GM23338 (cell line): ENCODE measurements around the gene ENOX2. TPM values are rescaled to one million over a fixed set of nuclear protein-coding genes. Genes with fewer than 3 reads are reported as not detected.

ENCODE experiments used
- ATAC-seq: fragments of 200-7000 bp; cut with Tn5 transposase; 3 replicates; pipeline ENCODE4 v1.9.1; 2020
- DNase-seq: peaks from one replicate; pipeline ENCODE4 v3.0.0-alpha.2; 2015; ENCODE audit warnings: low spot score
- H2AFZ ChIP-seq: fragments of 200-600 bp; sonication (generic); 2 replicates; pipeline ENCODE4 v1.8.0; 2016; ENCODE audit warnings: antibody characterized with exemption, mild to moderate bottlenecking, moderate library complexity
- H3F3A ChIP-seq: fragments of 200-600 bp; sonication (generic); replicated peaks from 2 replicates; pipeline ENCODE4 v1.8.0; 2017; ENCODE audit warnings: antibody characterized with exemption, mixed run types, low read depth
- H3K27ac ChIP-seq: fragments of 200-600 bp; sonication (generic); 2 replicates; pipeline ENCODE4 v1.6.1; 2016; ENCODE audit warnings: low read depth
- H3K27me3 ChIP-seq: fragments of 200-600 bp; sonication (generic); 2 replicates; pipeline ENCODE4 v1.8.0; 2016; ENCODE audit warnings: mild to moderate bottlenecking, mixed run types, moderate library complexity; ENCODE audit not compliant: insufficient read depth
- H3K36me3 ChIP-seq: fragments of 200-600 bp; sonication (generic); 2 replicates; pipeline ENCODE4 v1.8.0; 2016; ENCODE audit warnings: mild to moderate bottlenecking; ENCODE audit not compliant: insufficient read depth
- H3K4me1 ChIP-seq: fragments of 200-600 bp; sonication (generic); 2 replicates; pipeline ENCODE4 v1.8.0; 2016; ENCODE audit warnings: mild to moderate bottlenecking, moderate library complexity; ENCODE audit not compliant: insufficient read depth
- H3K4me2 ChIP-seq: fragments of 200-600 bp; sonication (generic); 2 replicates; pipeline ENCODE4 v1.7.1; 2017; ENCODE audit warnings: mixed run types
- H3K4me3 ChIP-seq: fragments of 200-600 bp; sonication (generic); 2 replicates; pipeline ENCODE4 v1.6.1; 2016; ENCODE audit warnings: mixed run types
- H3K79me2 ChIP-seq: fragments of 200-600 bp; sonication (generic); replicated peaks from 2 replicates; pipeline ENCODE4 v1.8.0; 2017; ENCODE audit warnings: mild to moderate bottlenecking; ENCODE audit not compliant: insufficient read depth
- H3K9me2 ChIP-seq: fragments of 200-600 bp; sonication (generic); 2 replicates; pipeline ENCODE4 v1.8.0; 2017; ENCODE audit not compliant: insufficient read depth
- H4K20me1 ChIP-seq: fragments of 200-600 bp; sonication (generic); replicated peaks from 2 replicates; pipeline ENCODE4 v1.8.0; 2017; ENCODE audit warnings: mild to moderate bottlenecking; ENCODE audit not compliant: insufficient read depth
- H3K27ac Mint-ChIP-seq: 2 replicates; pipeline ENCODE4 v1.8.0; 2020; ENCODE audit warnings: inconsistent platforms, mild to moderate bottlenecking, moderate library complexity, mixed read lengths
- H3K27me3 Mint-ChIP-seq: 3 replicates; pipeline ENCODE4 v1.8.0; 2022; ENCODE audit warnings: low read depth, mild to moderate bottlenecking, moderate library complexity, mixed read lengths, inconsistent platforms; ENCODE audit not compliant: insufficient read depth, poor library complexity
- H3K36me3 Mint-ChIP-seq: 3 replicates; pipeline ENCODE4 v1.8.0; 2021; ENCODE audit warnings: low read depth, mild to moderate bottlenecking, inconsistent platforms, moderate library complexity, mixed read lengths
- H3K4me1 Mint-ChIP-seq: 3 replicates; pipeline ENCODE4 v1.8.0; 2020; ENCODE audit warnings: mild to moderate bottlenecking, inconsistent platforms, mixed read lengths
- H3K4me3 Mint-ChIP-seq: 3 replicates; pipeline ENCODE4 v1.8.0; 2021; ENCODE audit warnings: moderate library complexity, mild to moderate bottlenecking, inconsistent platforms, mixed read lengths
- H3K9me3 Mint-ChIP-seq: 3 replicates; pipeline ENCODE4 v1.8.0; 2020; ENCODE audit warnings: moderate library complexity, mild to moderate bottlenecking, inconsistent platforms, mixed read lengths
- EZH2 ChIP-seq: fragments of 200-600 bp; sonication (generic); IDR thresholded peaks from one replicate; pipeline ENCODE4 v1.8.0; 2017; ENCODE audit warnings: antibody characterized with exemption, mild to moderate bottlenecking, low read depth; ENCODE audit not compliant: unreplicated experiment
- EZH2phosphoT487 ChIP-seq: fragments of 200-600 bp; sonication (generic); IDR thresholded peaks from one replicate; pipeline ENCODE4 v1.8.1; 2018; ENCODE audit warnings: antibody characterized with exemption; ENCODE audit not compliant: unreplicated experiment
- JUNB ChIP-seq: IDR thresholded peaks from one replicate; pipeline ENCODE4 v1.6.1; 2016; ENCODE audit warnings: antibody characterized with exemption; ENCODE audit not compliant: unreplicated experiment
- NANOG ChIP-seq: IDR thresholded peaks from 2 replicates; pipeline ENCODE4 v1.6.1; 2016; ENCODE audit warnings: antibody characterized with exemption, borderline replicate concordance
- ZNF331 ChIP-seq: fragments of 250-450 bp; sonication (Bioruptor Pico); IDR thresholded peaks from 2 replicates; pipeline ENCODE4 v1.5.0; 2020; ENCODE audit warnings: low read depth, mild to moderate bottlenecking, moderate library complexity
- polyA plus RNA-seq: library from polyadenylated mRNA; unstranded; fragments of >200 nt; fragmentation: Nextera tagmentation; extraction: Ambion mirVana; gene quantifications from 2 replicates; pipeline ENCODE4 v1.2.1, GENCODE V29; 2016
- total RNA-seq: library from RNA; depleted of rRNA; stranded (reverse); fragments of >200 nt; shearing (Covaris generic); gene quantifications from 2 replicates; pipeline ENCODE4 v1.2.3, GENCODE V29; 2014
- TF ChIP-seq, protein P1 (sequence below): IDR thresholded peaks from one replicate; pipeline ENCODE4 v1.6.1; 2018; ENCODE audit warnings: antibody characterized with exemption; ENCODE audit not compliant: unreplicated experiment
- TF ChIP-seq, protein P2 (sequence below), 2 experiments: fragments of 200-600 bp in 1 of 2; sonication (generic) in 1 of 2; conservative IDR thresholded peaks; 2 replicates each; pipeline versions ENCODE4 v1.5.1 to v1.6.1; 2016 to 2017; ENCODE audit warnings: antibody characterized with exemption in 2 of 2, low read depth in 2 of 2, mild to moderate bottlenecking in 2 of 2, moderate library complexity in 1 of 2

ENOX2 gene
- total and polyA plus RNA-seq, 2 experiments from 2014 or later: 9.6 to 11.2 TPM

DNA sequence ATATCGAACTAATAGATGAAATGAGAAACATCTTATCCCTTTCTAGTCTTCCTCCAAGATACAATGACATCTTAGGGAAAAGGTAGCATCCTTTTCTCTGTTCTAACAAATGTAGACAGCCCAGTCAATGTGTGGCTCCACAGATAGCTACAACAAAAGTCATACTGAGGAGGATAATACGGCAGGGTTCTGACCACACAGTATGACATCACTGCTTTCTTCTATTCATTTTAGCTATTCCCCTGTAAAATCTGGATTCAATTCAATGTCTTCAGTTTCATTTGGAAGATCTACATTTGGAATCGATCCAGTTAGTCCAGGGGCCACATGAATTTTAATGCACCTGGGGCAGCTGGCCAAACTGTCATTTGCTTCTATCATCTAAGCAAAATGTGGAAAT, 51.4 kb downstream of the ENOX2 start (continued):
- TF ChIP-seq, protein P1, sequence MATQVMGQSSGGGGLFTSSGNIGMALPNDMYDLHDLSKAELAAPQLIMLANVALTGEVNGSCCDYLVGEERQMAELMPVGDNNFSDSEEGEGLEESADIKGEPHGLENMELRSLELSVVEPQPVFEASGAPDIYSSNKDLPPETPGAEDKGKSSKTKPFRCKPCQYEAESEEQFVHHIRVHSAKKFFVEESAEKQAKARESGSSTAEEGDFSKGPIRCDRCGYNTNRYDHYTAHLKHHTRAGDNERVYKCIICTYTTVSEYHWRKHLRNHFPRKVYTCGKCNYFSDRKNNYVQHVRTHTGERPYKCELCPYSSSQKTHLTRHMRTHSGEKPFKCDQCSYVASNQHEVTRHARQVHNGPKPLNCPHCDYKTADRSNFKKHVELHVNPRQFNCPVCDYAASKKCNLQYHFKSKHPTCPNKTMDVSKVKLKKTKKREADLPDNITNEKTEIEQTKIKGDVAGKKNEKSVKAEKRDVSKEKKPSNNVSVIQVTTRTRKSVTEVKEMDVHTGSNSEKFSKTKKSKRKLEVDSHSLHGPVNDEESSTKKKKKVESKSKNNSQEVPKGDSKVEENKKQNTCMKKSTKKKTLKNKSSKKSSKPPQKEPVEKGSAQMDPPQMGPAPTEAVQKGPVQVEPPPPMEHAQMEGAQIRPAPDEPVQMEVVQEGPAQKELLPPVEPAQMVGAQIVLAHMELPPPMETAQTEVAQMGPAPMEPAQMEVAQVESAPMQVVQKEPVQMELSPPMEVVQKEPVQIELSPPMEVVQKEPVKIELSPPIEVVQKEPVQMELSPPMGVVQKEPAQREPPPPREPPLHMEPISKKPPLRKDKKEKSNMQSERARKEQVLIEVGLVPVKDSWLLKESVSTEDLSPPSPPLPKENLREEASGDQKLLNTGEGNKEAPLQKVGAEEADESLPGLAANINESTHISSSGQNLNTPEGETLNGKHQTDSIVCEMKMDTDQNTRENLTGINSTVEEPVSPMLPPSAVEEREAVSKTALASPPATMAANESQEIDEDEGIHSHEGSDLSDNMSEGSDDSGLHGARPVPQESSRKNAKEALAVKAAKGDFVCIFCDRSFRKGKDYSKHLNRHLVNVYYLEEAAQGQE: no peak
- no peak for TF ChIP-seq EZH2
- TF ChIP-seq, protein P2, sequence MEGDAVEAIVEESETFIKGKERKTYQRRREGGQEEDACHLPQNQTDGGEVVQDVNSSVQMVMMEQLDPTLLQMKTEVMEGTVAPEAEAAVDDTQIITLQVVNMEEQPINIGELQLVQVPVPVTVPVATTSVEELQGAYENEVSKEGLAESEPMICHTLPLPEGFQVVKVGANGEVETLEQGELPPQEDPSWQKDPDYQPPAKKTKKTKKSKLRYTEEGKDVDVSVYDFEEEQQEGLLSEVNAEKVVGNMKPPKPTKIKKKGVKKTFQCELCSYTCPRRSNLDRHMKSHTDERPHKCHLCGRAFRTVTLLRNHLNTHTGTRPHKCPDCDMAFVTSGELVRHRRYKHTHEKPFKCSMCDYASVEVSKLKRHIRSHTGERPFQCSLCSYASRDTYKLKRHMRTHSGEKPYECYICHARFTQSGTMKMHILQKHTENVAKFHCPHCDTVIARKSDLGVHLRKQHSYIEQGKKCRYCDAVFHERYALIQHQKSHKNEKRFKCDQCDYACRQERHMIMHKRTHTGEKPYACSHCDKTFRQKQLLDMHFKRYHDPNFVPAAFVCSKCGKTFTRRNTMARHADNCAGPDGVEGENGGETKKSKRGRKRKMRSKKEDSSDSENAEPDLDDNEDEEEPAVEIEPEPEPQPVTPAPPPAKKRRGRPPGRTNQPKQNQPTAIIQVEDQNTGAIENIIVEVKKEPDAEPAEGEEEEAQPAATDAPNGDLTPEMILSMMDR (conservative IDR thresholded peaks at IDR 0.05; ENCODE audit: low read depth in 2 of 2): no peak
- TF ChIP-seq NANOG: no peak

DNA sequence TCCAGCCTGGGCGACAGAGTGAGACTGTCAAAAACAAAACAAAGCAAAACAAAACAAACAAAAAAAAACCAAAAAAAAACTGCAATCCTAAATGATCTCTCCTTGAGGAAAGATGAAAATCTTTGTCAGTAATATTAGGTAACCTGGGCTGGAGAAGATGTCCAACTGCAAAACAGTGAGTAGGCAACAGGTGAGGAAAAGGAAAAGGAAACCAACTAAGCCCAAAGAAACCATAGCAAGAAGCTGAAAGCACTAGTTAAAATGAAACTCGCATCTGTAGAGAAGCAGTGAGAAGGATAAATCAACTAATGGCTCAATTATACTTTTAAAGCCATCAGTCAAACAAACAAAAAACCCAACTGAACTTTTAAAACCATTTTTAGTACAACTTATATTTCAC, 54.2 kb downstream of the ENOX2 start:
- H3K4me3 Mint-ChIP-seq: no peak overlapping the region
- no peaks in the 10 kb centered on the region for H3K27me3 ChIP-seq
- no peaks in the 10 kb centered on the region for H3K36me3 ChIP-seq
- no peak for DNase-seq
- no peak for ATAC-seq
- H3K4me1 ChIP-seq: no peaks in the 10 kb centered on the region
- no peaks in the 10 kb centered on the region for H3K9me3 Mint-ChIP-seq
- no peaks in the 10 kb centered on the region for H4K20me1 ChIP-seq
- H2AFZ ChIP-seq: no peak overlapping the region
- TF ChIP-seq EZH2 (no peak), ZNF331 (CRISPR knock-in tag) (no peak), JUNB (no peak), EZH2phosphoT487 (no peak)
- TF ChIP-seq, protein P2 (conservative IDR thresholded peaks at IDR 0.05; ENCODE audit: low read depth in 2 of 2): no peak
- peaks cover 5% of the 10 kb centered on the region; the same call in 1 of the 3 replicates for H3K4me1 Mint-ChIP-seq
- H3K9me2 ChIP-seq: no peaks in the 10 kb centered on the region
- H3K27ac Mint-ChIP-seq: peak overlapping the region; percentile 68; the same call in 1 of the 2 replicates
- H3K4me3 ChIP-seq: no peak overlapping the region
- no peaks in the 10 kb centered on the region for H3K36me3 Mint-ChIP-seq
- no peaks in the 10 kb centered on the region for H3K79me2 ChIP-seq
- H3K27me3 Mint-ChIP-seq: no peaks in the 10 kb centered on the region
- H3F3A ChIP-seq: no peaks in the 10 kb centered on the region
- H3K4me2 ChIP-seq: no peak overlapping the region
- no peak overlapping the region for H3K27ac ChIP-seq
